Pons (tissue), 1 donor: ENCODE measurements around the gene ARL4A.
A peak's percentile ranks its signal among the peaks of the same experiment; 100 is the strongest.

Experiments used
- DNase-seq: peaks from one replicate; pipeline ENCODE4 v3.0.0-alpha.2; 2016; ENCODE audit warnings: low spot score

Gene ARL4A

DNA sequence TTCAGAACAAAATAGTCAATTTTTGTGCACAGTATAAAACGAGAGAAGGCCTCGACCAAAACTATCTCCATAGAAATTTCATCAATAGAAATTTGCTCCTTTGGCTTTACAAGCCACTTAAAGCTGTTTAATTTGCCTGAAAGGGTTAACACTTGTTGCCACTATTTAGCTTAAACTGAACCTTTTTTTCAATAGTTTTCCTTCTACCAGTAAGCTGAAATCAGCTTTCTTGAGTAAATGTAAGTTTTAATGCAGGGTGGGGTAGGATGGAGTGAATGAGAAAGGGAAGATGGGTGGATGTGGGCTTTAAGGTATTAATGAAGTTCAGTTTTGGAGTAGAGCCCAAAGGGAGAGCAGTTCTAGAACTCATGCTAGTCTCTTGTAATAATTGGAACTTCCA, 39.5 kb downstream of the ARL4A start:
- no peak for DNase-seq

DNA sequence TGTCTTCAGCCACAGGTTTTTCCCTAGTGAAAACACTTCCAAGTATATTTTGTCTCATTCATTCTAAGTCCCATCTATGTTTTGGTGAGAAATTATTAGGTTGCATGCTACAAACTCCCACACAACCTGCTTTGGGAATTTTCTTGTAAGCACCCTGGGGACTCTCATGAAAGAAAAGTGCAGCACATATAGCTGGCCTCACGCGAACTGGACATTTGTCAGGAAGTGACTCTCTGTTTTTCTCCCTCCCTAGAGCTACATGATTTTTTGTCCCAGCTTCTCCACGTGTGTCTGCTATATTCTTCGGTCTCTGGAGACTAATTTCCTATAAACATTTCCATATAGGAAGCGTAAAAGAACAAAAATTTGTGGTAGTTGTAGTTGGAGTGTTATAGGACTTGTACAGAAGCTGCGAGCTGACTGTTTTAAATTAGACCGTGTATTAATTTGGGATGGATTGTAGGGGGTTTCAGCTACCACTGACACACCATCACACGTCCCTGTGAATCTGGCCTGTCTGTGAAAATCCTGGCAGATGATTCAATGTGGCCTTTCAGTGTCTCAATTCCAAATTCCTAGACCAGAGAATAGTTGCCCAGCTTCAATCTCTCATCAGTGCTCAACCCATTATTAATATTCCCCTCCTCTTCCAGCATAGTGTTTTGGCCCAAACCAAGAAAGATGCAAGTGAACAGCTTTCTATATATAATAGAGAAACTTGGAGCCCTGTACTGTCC, 40.2 kb downstream of the ARL4A start:
- DNase-seq, result no peak

DNA sequence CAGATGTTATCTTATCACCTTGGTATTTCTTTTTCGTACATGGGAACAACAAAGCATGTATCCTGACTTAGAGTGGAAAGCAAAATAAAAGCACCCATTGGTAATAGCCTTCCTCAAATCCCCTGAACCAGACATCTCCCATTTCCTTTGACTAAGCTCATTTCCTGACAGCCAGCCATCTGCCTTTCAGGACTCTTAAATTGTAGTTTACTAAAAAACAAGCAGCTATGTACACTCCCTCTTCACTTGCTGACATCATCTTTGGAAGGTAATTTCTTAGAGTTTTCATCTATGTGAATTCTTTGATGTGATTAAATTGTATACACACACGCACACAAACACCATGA, 40.7 kb downstream of the ARL4A start:
- DNase-seq, result no peak

- peak; percentile 73 for DNase-seq
Measured at GRCh38 chr7:12729112-12729511, 41.7 kb downstream of the ARL4A start.

DNA sequence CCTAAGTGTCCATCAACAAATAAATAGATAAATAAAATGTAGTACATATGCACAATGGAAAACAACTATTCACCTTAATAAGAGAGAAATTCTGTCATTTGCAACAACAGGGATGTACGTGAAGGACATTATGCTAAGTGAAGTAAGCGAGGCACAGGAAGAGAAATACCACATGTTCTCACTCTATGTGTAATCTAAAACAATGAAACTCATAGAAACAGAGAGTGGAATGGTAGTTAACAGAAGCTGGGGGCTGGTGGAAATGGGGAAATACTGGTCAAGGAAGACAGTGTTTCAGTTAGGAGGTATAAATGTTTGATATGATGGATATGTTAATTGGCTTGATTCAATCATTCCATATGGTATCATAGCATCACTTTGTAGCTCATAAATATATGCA, 43.1 kb downstream of the ARL4A start:
- DNase-seq, result no peak

DNA sequence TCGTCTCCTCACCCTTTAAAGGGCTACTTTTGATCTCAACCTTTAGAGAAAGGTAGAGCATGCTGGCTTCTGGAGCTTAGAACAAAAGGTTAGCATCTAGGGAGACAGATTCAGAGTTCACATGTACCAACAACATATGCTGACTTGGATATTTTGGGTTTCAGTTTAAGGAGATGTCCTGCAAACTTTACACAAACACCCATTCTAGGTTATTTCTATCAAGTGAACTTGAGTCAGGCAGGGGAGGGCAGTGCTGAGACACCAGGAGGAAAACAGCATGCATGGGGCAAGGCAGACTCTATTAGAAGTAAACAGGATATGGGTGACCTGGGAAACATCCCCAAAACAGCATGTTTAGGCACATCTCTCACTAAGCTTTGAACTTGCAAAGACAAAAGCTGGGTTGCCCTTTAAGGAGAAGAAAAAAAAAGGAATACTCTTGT, 43.8 kb downstream of the ARL4A start:
- no peak for DNase-seq

DNA sequence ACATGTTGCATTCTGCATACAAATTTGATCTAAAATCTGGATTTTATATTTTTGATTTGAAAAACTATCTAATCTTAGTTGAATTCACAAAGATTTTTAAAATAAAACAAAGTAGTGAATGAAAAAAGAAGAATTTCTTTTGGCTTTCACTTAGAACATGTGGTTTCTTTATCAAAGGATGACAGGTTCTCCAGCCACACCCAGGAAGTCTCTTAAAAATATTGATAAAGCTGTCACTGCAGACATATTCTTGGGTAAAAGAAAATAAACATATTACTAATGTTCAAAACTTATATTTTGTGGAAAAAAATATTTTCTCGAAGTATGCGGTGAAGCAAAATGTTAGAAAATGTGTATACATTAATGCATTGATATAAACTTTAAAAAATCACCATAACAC, 44.3 kb downstream of the ARL4A start:
- no peak for DNase-seq

- DNase-seq, result no peak
Measured at GRCh38 chr7:12732428-12732827, 45.0 kb downstream of the ARL4A start.

DNA sequence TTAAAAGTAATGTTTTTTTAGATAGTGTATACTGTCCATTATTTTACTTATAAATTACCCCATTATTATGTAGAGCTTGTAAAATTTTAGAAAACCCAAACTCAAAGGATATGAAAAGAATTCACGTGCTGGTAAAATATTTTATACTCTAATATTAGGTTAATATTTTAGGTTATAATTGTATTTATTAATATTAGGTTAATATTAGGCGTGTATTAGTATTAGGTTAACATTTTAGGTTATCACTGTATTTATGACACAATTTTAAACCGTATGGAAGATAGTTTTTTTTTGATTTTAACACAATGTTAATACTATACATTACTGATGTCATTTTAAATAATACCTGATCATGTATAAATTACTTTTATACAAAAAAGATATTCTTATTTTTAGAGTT, 48.5 kb downstream of the ARL4A start:
- no peak for DNase-seq

GRCh38 chr7:12737373-12737772, 49.9 kb downstream of the ARL4A start:
- DNase-seq, result no peak

DNA sequence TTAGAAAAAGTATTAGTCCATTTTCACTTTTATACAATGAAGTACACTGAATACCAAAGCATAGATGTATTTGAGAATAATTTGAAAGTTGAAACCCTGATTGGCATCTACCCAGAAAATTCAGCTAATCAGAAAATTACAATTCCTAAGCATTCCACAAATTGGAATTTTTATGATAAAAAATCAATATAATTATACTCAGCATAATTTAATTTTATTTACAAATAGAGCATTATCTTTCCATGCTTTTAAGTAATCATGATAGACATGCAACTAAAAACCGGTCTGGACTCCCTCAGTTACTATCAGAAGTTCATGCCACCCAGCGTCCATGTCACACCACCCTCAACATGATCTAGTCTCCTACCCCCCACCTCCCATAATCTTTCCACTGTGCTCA, 50.4 kb downstream of the ARL4A start:
- no peak for DNase-seq

DNA sequence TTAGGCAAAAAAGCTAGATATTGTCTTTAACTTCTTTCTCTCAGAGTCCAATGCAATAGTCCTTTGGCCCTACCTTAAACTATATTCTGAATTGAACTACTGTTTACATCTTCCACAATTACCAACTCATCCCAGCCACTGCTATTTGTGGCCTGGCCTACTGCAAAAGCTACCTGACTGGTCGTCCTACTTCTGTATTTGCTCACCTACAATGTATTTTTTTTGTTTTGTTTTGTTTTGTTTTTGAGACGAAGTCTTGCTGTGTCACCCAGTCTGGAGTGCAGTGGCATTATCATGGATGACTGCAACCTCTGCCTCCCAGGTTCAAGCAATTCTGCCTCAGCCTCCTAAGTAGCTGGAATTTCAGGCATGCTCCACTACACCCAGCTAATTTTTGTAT, 51.2 kb downstream of the ARL4A start:
- DNase-seq, result no peak
